Right atrium auricular region (tissue), 2 donors: ENCODE data around the gene ADSL. TPM values are rescaled to one million over a fixed set of nuclear protein-coding genes. Genes with fewer than 3 reads are reported as not detected.

Experiments used
- DNase-seq: peaks from one replicate; pipeline ENCODE4 v3.0.0-alpha.2; 2019; ENCODE audit warnings: low spot score
- H3K27ac ChIP-seq, 2 donors: fragments of 200-600 bp; sonication (generic); 1 replicate in 1 of 2; 2 replicates in 1 of 2; pipeline ENCODE4 v1.5.1; 2016 to 2019
- H3K27me3 ChIP-seq, 2 donors: fragments of 200-600 bp; sonication (generic); one replicate each; pipeline versions ENCODE4 v1.5.1 to v1.6.0; 2017 to 2019
- H3K36me3 ChIP-seq: fragments of 200-600 bp; sonication (generic); one replicate; pipeline ENCODE4 v1.5.1; 2016
- H3K4me1 ChIP-seq, 2 donors: fragments of 200-600 bp; sonication (generic); one replicate each; pipeline versions ENCODE4 v1.5.1 to v1.6.0; 2017 to 2019
- H3K4me3 ChIP-seq, 2 donors: fragments of 200-600 bp; sonication (generic); 1 replicate in 1 of 2; 2 replicates in 1 of 2; pipeline ENCODE4 v1.5.1; 2017 to 2019; ENCODE audit warnings: mild to moderate bottlenecking in 1 of 2, moderate library complexity in 1 of 2
- H3K9me3 ChIP-seq, 2 donors: fragments of 200-600 bp; sonication (generic); one replicate each; pipeline ENCODE4 v1.5.1; 2019
- total RNA-seq, 2 donors: library from RNA; depleted of rRNA; stranded (reverse); fragments of >200 nt; gene quantifications; one replicate each; pipeline ENCODE4 v1.1.0, GENCODE V29; 2016
- TF ChIP-seq, protein P1 (sequence below), 2 donors: fragments of 200-600 bp; sonication (generic); IDR thresholded peaks; one replicate each; pipeline ENCODE4 v1.5.1; 2019; ENCODE audit warnings: antibody characterized with exemption in 2 of 2

The ADSL gene
- total RNA-seq, 2 donors from 2014 or later: 41.8 to 69.9 TPM

DNA sequence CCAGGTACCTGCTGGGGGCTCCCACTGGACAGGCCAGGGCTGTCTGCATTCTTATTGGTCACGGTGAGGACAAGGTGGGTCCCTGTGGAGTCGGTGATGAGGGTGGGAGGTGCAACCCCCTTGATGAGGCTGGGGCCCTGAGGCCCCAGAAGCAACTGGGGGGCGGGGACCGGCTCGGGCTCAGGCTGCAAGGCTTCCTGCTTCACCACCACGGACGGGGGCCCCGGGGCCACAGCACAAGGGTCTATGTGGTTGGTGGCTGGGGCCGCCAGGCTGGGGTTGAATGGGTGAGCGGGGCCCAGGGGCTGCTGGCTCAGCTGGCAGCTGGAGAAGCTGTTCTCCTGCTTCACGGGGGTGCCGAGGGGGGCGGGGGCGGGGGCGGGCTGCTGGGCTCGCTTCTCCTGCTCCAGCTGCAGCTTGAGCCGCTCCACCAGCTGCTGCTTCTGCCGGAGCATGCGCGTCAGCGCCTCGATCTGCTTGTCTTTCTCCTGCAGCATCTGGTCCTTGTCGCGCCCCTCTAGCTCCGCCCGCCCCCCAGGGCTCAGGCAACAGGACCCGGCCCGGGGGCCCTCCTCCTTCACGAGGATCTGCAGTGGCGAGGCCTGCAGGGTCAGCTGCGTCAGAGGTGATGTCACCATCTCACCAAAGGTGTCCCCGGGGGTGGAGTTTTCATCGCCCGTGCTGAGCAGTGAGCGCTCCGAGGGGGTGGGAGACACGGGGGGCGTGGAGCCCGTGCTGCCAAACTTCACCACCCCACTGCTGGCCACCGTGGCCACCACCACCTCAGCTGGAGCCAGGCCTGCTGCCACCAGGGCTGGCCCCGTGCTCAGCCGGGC is 72.3 kb downstream of the ADSL start:
- peaks cover 76% of the 10 kb centered on the region for H3K36me3 ChIP-seq
- no peaks in the 10 kb centered on the region for H3K27me3 ChIP-seq
- H3K4me3 ChIP-seq: no peak overlapping the region
- TF ChIP-seq, protein P1, sequence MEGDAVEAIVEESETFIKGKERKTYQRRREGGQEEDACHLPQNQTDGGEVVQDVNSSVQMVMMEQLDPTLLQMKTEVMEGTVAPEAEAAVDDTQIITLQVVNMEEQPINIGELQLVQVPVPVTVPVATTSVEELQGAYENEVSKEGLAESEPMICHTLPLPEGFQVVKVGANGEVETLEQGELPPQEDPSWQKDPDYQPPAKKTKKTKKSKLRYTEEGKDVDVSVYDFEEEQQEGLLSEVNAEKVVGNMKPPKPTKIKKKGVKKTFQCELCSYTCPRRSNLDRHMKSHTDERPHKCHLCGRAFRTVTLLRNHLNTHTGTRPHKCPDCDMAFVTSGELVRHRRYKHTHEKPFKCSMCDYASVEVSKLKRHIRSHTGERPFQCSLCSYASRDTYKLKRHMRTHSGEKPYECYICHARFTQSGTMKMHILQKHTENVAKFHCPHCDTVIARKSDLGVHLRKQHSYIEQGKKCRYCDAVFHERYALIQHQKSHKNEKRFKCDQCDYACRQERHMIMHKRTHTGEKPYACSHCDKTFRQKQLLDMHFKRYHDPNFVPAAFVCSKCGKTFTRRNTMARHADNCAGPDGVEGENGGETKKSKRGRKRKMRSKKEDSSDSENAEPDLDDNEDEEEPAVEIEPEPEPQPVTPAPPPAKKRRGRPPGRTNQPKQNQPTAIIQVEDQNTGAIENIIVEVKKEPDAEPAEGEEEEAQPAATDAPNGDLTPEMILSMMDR (IDR thresholded peaks at IDR 0.05): no peak
- no peak overlapping the region for H3K27ac ChIP-seq
- no peaks in the 10 kb centered on the region for H3K9me3 ChIP-seq
- DNase-seq: no peak
- H3K4me1 ChIP-seq: peaks cover 0 to 27% of the 10 kb centered on the region in 2 donors

DNA sequence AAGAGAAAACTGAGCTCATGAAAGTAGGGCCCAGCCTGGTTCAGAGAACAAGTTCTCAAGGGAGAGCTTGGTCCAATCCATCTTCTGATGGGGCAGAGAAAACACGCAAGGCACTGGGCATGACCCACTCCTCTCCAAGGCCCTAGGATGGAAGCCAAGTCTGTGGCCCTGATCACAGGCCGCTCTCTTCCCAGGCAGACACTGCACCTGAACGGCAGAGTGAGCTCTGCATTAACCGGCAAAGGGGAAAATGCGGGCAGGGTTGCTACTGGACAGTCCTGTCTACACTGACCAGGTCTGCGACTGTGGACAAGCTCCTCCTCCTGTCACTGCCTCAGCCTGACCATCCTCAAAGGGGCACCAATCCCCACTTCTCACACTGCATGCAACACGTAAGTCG is 73.4 kb downstream of the ADSL start:
- Histone ChIP-seq H3K4me1 (peaks cover 0 to 37% of the 10 kb centered on the region in 2 donors), H3K9me3 (no peaks in the 10 kb centered on the region), H3K27ac (no peak overlapping the region), H3K36me3 (peaks cover 86% of the 10 kb centered on the region), H3K27me3 (no peaks in the 10 kb centered on the region), H3K4me3 (no peak overlapping the region)
- no peak for DNase-seq
- TF ChIP-seq, protein P1 (IDR thresholded peaks at IDR 0.05): no peak

DNA sequence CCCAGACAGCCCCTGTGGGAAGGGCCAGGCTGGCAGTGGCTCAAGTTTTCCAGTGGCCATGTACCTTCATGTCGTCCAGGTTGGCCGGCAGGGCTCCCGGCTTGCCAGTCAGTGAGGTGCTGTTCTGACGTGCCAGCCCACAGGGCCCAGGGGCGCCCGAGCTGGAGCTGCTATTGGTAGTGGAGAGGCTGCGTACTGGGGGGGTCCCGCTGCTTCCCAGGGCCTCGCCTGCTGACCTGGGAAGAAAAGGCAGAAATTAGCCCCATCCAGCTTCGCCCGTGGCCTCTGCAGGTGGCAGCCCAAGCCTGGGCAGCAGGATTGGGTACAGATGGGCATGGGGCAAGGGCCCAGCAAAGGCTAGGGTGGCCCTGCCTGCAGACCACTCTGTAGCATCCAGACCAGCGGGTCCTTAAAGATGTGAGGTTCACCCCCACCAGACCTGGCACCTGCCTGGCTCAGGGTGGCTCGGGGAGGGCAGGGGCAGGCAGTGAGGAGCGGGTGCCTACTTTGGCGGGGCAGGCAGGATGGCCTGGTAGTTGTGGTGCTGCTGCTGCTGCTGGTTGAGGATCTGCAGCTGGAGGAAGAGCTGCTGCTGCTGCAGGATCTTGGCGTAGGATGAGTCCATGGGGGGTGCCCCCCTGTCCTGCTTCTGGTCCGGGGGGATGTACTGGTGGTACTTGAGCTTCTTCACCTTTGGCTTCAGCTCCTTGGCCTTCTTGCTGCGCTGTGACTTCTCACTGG is 74.2 kb downstream of the ADSL start:
- H3K36me3 ChIP-seq: peaks cover 94% of the 10 kb centered on the region
- no peak overlapping the region for H3K4me3 ChIP-seq
- TF ChIP-seq, protein P1 (IDR thresholded peaks at IDR 0.05): no peak
- H3K9me3 ChIP-seq: no peaks in the 10 kb centered on the region
- no peaks in the 10 kb centered on the region for H3K27me3 ChIP-seq
- DNase-seq: no peak
- peaks cover 0 to 38% of the 10 kb centered on the region in 2 donors for H3K4me1 ChIP-seq
- no peak overlapping the region for H3K27ac ChIP-seq

DNA sequence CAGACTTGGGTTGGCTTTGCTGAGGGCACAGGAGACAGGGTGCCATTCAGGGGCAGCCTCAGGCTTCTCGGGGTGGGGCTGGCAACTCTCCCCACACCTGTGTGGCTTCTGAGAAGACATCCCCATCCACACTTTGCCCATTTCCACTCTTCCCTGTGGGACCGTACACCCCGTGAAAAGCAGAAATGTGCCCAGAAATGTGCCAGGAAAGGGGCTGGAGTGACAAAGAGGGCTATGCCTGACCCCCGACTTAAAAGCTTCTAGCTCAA is 74.7 kb downstream of the ADSL start:
- Histone ChIP-seq H3K4me3 (no peak overlapping the region), H3K4me1 (peaks cover 0 to 38% of the 10 kb centered on the region in 2 donors), H3K27me3 (no peaks in the 10 kb centered on the region), H3K9me3 (no peaks in the 10 kb centered on the region), H3K27ac (no peak overlapping the region), H3K36me3 (peaks cover 94% of the 10 kb centered on the region)
- no peak for DNase-seq
- TF ChIP-seq, protein P1 (IDR thresholded peaks at IDR 0.05): no peak

DNA sequence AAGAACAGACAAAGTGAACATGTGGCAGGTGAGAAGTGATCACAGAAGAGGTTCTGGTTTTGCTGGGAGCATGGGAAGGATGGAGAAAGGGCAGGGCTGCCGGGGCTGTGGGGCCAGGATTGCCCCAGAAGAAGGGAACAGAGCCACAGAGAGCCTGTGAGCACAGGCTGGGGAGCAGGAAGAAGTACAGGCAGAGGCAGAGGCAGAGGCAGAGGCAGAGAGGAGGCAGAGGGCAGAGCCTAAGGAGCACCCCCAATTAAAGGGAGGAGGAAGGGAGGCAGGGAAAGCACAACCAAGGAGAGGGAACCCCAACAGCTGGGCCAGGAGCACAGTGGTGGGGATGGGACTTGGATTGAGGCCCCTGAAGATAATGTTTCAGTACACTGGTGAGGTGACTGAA is 75.6 kb downstream of the ADSL start:
- peaks cover 89% of the 10 kb centered on the region for H3K36me3 ChIP-seq
- TF ChIP-seq, protein P1 (IDR thresholded peaks at IDR 0.05): no peak
- H3K4me1 ChIP-seq: peaks cover 0 to 43% of the 10 kb centered on the region in 2 donors
- H3K4me3 ChIP-seq: no peak overlapping the region
- H3K27me3 ChIP-seq: no peaks in the 10 kb centered on the region
- peak overlapping the region in 1 of 2 donors; percentile 25 for H3K27ac ChIP-seq
- DNase-seq: no peak
- no peaks in the 10 kb centered on the region for H3K9me3 ChIP-seq
